SK-N-SH treated with all-trans-retinoic acid at 6 μM for 48 hours (cell line): Measurements from ENCODE around the gene SMS.

Experiments
- ATAC-seq: fragments of 200-7000 bp; cut with Tn5 transposase; 3 replicates; pipeline ENCODE4 v1.9.1; 2020; ENCODE audit warnings: mild to moderate bottlenecking, moderate library complexity
- ARNTL ChIP-seq: fragments of 450-650 bp; formaldehyde crosslinking; IDR thresholded peaks from 2 replicates; pipeline ENCODE4 v1.5.0; 2020; ENCODE audit warnings: low read depth, mild to moderate bottlenecking, moderate library complexity, borderline replicate concordance
- BACH2 ChIP-seq: fragments of 250-450 bp; sonication (Bioruptor Pico); IDR thresholded peaks from 2 replicates; pipeline ENCODE4 v1.9.0; 2021; ENCODE audit warnings: mild to moderate bottlenecking, borderline replicate concordance
- CSDC2 ChIP-seq: fragments of 250-450 bp; sonication (Bioruptor Pico); IDR thresholded peaks from 2 replicates; pipeline ENCODE4 v1.5.0; 2020; ENCODE audit warnings: mild to moderate bottlenecking, moderate library complexity
- ESRRG ChIP-seq: fragments of 250-450 bp; sonication (Bioruptor Pico); IDR thresholded peaks from 2 replicates; pipeline ENCODE4 v1.6.1; 2021; ENCODE audit warnings: mild to moderate bottlenecking
- GLIS3 ChIP-seq: fragments of 250-450 bp; sonication (Bioruptor Pico); IDR thresholded peaks from 2 replicates; pipeline ENCODE4 v1.5.0; 2020; ENCODE audit warnings: mild to moderate bottlenecking, moderate library complexity
- ISL1 ChIP-seq: fragments of 250-450 bp; sonication (Bioruptor Pico); IDR thresholded peaks from 2 replicates; pipeline ENCODE4 v2.1.2; 2022; ENCODE audit warnings: mild to moderate bottlenecking, moderate library complexity
- OSR1 ChIP-seq: fragments of 250-450 bp; sonication (Bioruptor Pico); IDR thresholded peaks from 2 replicates; pipeline ENCODE4 v1.8.0; 2022; ENCODE audit warnings: moderate library complexity, mild to moderate bottlenecking, inconsistent platforms
- PPARA ChIP-seq: fragments of 250-450 bp; sonication (Bioruptor Pico); IDR thresholded peaks from 2 replicates; pipeline ENCODE4 v1.5.0; 2020; ENCODE audit warnings: mild to moderate bottlenecking, borderline replicate concordance
- RARB ChIP-seq: fragments of 250-450 bp; sonication (Bioruptor Pico); IDR thresholded peaks from 2 replicates; pipeline ENCODE4 v1.8.0; 2021; ENCODE audit warnings: mild to moderate bottlenecking, moderate library complexity
- SNAI2 ChIP-seq: fragments of 250-450 bp; sonication (Bioruptor Pico); IDR thresholded peaks from 2 replicates; pipeline ENCODE4 v1.5.0; 2020; ENCODE audit warnings: mild to moderate bottlenecking, moderate library complexity
- TCF4 ChIP-seq: fragments of 250-450 bp; sonication (Bioruptor Pico); IDR thresholded peaks from 2 replicates; pipeline ENCODE4 v1.8.0; 2021; ENCODE audit warnings: mild to moderate bottlenecking, moderate library complexity, borderline replicate concordance
- TOX ChIP-seq: fragments of 250-450 bp; sonication (Bioruptor Pico); IDR thresholded peaks from 2 replicates; pipeline ENCODE4 v1.8.0; 2021; ENCODE audit warnings: mild to moderate bottlenecking, moderate library complexity, borderline replicate concordance
- TSHZ2 ChIP-seq: fragments of 250-450 bp; sonication (Bioruptor Pico); IDR thresholded peaks from 2 replicates; pipeline ENCODE4 v1.5.0; 2020; ENCODE audit warnings: mild to moderate bottlenecking, moderate library complexity
- ZFP3 ChIP-seq: fragments of 250-450 bp; sonication (Bioruptor Pico); IDR thresholded peaks from 2 replicates; pipeline ENCODE4 v1.5.0; 2020; ENCODE audit warnings: mild to moderate bottlenecking, moderate library complexity
- ZFP30 ChIP-seq: fragments of 450-650 bp; formaldehyde crosslinking; IDR thresholded peaks from 2 replicates; pipeline ENCODE4 v1.5.0; 2022; ENCODE audit warnings: mild to moderate bottlenecking, moderate library complexity
- ZNF565 ChIP-seq: fragments of 450-650 bp; formaldehyde crosslinking; conservative IDR thresholded peaks from 2 replicates; pipeline ENCODE4 v1.5.0; 2020; ENCODE audit warnings: low read depth, mild to moderate bottlenecking, moderate library complexity
- ZNF70 ChIP-seq: fragments of 450-650 bp; formaldehyde crosslinking; IDR thresholded peaks from 2 replicates; pipeline ENCODE4 v1.5.0; 2020; ENCODE audit warnings: mild to moderate bottlenecking, moderate library complexity
- ZNF8 ChIP-seq: fragments of 450-650 bp; formaldehyde crosslinking; IDR thresholded peaks from 2 replicates; pipeline ENCODE4 v1.5.0; 2020; ENCODE audit warnings: mild to moderate bottlenecking, moderate library complexity
- TF ChIP-seq, protein P1 (sequence below): fragments of 250-450 bp; sonication (Bioruptor Pico); IDR thresholded peaks from 2 replicates; pipeline ENCODE4 v1.5.1; 2020; ENCODE audit warnings: low read depth, mild to moderate bottlenecking, moderate library complexity
- TF ChIP-seq, protein P2 (sequence below): fragments of 250-450 bp; sonication (Bioruptor Pico); IDR thresholded peaks from 2 replicates; pipeline ENCODE4 v1.5.1; 2021; ENCODE audit warnings: mild to moderate bottlenecking, moderate library complexity
- TF ChIP-seq, protein P3 (sequence below): fragments of 250-450 bp; sonication (Bioruptor Pico); IDR thresholded peaks from 2 replicates; pipeline ENCODE4 v1.8.0; 2021; ENCODE audit warnings: low read depth, mild to moderate bottlenecking, moderate library complexity, borderline replicate concordance
- TF ChIP-seq, protein P4 (sequence below): fragments of 250-450 bp; sonication (Bioruptor Pico); IDR thresholded peaks from 2 replicates; pipeline ENCODE4 v1.8.0; 2020; ENCODE audit warnings: mild to moderate bottlenecking, moderate library complexity, borderline replicate concordance

Gene SMS

GRCh38 chrX:22041907-22042530 is 101.5 kb downstream of the SMS start:
- ATAC-seq, result no peak

DNA sequence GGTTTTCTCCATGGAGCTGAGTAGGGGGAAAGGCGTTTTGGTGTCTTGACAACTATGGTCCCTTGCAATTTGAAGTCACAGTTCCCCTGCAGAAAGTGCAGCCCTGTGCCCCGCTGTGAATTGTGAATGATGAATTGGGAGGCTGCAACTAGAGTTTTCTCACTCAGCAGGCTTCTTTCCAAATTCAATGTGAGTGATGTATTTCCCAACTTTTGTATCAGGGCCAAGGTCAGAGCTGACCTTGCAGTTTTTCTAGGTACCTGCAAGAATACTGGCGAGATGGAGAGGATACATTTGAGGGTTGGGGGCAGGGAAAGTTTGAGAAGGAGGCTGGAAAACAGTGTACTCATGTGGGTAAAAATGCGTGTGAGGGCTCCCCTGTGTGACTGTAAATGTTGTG is 103.4 kb downstream of the SMS start:
- ATAC-seq, result no peak
- no peak for TF ChIP-seq OSR1
- TF ChIP-seq BACH2 (CRISPR knock-in tag), result no peak
- TF ChIP-seq ARNTL (CRISPR knock-in tag), result no peak
- no peak for TF ChIP-seq PPARA (CRISPR knock-in tag)
- TF ChIP-seq ZNF8 (CRISPR knock-in tag), result no peak
- TF ChIP-seq TOX (CRISPR knock-in tag), result no peak
- TF ChIP-seq, protein P1, sequence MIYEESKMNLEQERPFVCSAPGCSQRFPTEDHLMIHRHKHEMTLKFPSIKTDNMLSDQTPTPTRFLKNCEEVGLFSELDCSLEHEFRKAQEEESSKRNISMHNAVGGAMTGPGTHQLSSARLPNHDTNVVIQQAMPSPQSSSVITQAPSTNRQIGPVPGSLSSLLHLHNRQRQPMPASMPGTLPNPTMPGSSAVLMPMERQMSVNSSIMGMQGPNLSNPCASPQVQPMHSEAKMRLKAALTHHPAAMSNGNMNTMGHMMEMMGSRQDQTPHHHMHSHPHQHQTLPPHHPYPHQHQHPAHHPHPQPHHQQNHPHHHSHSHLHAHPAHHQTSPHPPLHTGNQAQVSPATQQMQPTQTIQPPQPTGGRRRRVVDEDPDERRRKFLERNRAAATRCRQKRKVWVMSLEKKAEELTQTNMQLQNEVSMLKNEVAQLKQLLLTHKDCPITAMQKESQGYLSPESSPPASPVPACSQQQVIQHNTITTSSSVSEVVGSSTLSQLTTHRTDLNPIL (CRISPR knock-in tag), result no peak
- no peak for TF ChIP-seq ZFP30
- no peak for TF ChIP-seq SNAI2 (CRISPR knock-in tag)
- TF ChIP-seq, protein P2, sequence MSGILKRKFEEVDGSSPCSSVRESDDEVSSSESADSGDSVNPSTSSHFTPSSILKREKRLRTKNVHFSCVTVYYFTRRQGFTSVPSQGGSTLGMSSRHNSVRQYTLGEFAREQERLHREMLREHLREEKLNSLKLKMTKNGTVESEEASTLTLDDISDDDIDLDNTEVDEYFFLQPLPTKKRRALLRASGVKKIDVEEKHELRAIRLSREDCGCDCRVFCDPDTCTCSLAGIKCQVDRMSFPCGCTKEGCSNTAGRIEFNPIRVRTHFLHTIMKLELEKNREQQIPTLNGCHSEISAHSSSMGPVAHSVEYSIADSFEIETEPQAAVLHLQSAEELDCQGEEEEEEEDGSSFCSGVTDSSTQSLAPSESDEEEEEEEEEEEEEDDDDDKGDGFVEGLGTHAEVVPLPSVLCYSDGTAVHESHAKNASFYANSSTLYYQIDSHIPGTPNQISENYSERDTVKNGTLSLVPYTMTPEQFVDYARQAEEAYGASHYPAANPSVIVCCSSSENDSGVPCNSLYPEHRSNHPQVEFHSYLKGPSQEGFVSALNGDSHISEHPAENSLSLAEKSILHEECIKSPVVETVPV (CRISPR knock-in tag), result no peak
- no peak for TF ChIP-seq ZNF565
- TF ChIP-seq ZFP3 (CRISPR knock-in tag), result no peak
- no peak for TF ChIP-seq TCF4 (CRISPR knock-in tag)
- TF ChIP-seq ESRRG, result no peak
- TF ChIP-seq GLIS3 (CRISPR knock-in tag), result no peak
- TF ChIP-seq, all 23 proteins: peak for 0

More at GRCh38 chrX:22041907-22042530, 101.5 kb downstream of the SMS start:
- no peak for TF ChIP-seq GLIS3 (CRISPR knock-in tag)
- TF ChIP-seq BACH2 (CRISPR knock-in tag), result no peak
- TF ChIP-seq, protein P3, sequence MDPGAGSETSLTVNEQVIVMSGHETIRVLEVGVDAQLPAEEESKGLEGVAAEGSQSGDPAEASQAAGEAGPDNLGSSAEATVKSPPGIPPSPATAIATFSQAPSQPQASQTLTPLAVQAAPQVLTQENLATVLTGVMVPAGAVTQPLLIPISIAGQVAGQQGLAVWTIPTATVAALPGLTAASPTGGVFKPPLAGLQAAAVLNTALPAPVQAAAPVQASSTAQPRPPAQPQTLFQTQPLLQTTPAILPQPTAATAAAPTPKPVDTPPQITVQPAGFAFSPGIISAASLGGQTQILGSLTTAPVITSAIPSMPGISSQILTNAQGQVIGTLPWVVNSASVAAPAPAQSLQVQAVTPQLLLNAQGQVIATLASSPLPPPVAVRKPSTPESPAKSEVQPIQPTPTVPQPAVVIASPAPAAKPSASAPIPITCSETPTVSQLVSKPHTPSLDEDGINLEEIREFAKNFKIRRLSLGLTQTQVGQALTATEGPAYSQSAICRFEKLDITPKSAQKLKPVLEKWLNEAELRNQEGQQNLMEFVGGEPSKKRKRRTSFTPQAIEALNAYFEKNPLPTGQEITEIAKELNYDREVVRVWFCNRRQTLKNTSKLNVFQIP, result no peak
- no peak for TF ChIP-seq ZNF70 (CRISPR knock-in tag)
- TF ChIP-seq TCF4 (CRISPR knock-in tag), result no peak
- no peak for TF ChIP-seq ZFP3 (CRISPR knock-in tag)
- TF ChIP-seq RARB (CRISPR knock-in tag), result no peak
- no peak for TF ChIP-seq ZFP30
- TF ChIP-seq CSDC2 (CRISPR knock-in tag), result no peak
- no peak for TF ChIP-seq TSHZ2 (CRISPR knock-in tag)
- TF ChIP-seq SNAI2 (CRISPR knock-in tag), result no peak
- TF ChIP-seq TOX (CRISPR knock-in tag), result no peak
- no peak for TF ChIP-seq ZNF565
- TF ChIP-seq, protein P2 (CRISPR knock-in tag), result no peak
- TF ChIP-seq, protein P4, sequence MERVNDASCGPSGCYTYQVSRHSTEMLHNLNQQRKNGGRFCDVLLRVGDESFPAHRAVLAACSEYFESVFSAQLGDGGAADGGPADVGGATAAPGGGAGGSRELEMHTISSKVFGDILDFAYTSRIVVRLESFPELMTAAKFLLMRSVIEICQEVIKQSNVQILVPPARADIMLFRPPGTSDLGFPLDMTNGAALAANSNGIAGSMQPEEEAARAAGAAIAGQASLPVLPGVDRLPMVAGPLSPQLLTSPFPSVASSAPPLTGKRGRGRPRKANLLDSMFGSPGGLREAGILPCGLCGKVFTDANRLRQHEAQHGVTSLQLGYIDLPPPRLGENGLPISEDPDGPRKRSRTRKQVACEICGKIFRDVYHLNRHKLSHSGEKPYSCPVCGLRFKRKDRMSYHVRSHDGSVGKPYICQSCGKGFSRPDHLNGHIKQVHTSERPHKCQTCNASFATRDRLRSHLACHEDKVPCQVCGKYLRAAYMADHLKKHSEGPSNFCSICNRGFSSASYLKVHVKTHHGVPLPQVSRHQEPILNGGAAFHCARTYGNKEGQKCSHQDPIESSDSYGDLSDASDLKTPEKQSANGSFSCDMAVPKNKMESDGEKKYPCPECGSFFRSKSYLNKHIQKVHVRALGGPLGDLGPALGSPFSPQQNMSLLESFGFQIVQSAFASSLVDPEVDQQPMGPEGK (CRISPR knock-in tag), result no peak
- TF ChIP-seq ISL1 (CRISPR knock-in tag), result no peak
- TF ChIP-seq OSR1, result no peak
- no peak for TF ChIP-seq PPARA (CRISPR knock-in tag)
- TF ChIP-seq ESRRG, result no peak
